ENCODE measurements around the gene RSU1. TPM values are rescaled to one million over a fixed set of nuclear protein-coding genes. Genes with fewer than 3 reads are reported as not detected.

The RSU1 gene
- total and polyA plus RNA-seq, 10 of the 15 experiments (the other 5 are each of a cell fraction or from before 2014, with no cell fraction given), result 49.2 to 139 (median 81.3) TPM

DNA sequence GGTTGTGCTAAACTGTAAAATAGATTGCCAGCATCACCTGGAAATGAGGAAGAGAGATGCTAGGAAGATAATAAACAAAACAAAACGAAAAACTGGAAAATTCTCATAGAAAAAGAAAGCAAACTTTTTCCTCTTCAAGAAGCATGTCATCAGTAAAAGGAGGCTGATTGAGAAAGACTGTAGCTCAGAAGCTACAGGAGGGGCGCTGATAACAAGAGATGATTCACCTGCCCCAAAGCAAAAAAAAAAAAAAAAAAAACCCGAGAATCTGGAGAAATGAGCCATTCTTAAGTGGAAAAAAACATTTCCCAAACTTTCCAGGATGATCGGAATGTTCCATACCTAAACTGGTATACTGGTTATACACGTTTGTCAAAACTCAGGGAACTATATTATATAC lies 165.1 kb downstream of the RSU1 start:
- H3K4me2 ChIP-seq (ENCODE audit: control insufficient read depth, insufficient read depth), result no peak overlapping the region
- SMC1A ChIA-PET (ENCODE audit: uncharacterized antibody, unreplicated experiment), result no interaction called here
- RAD21 ChIA-PET (ENCODE audit: unreplicated experiment), result no interaction called here

More for the DNA sequence above, 165.1 kb downstream of the RSU1 start:
- ChIA-PET CTCF (no interaction called here), POLR2A (no interaction called here)
- no peak for TF ChIP-seq TCF3 (IDR thresholded peaks at IDR 0.05; ENCODE audit: borderline replicate concordance, insufficient read depth, low read depth, low read length)
- TF ChIP-seq TBL1XR1 (IDR thresholded peaks at IDR 0.05; ENCODE audit: low read depth, low read length), result no peak
- no peak for TF ChIP-seq MTA2 (IDR thresholded peaks at IDR 0.05; ENCODE audit: low read depth)
- TF ChIP-seq POLR2A (IDR thresholded peaks at IDR 0.05; ENCODE audit: low read depth, low read length), result no peak
- no peak for TF ChIP-seq NFYA (IDR thresholded peaks at IDR 0.05; ENCODE audit: borderline replicate concordance, low read depth, low read length)
- no peak for TF ChIP-seq NFXL1 (IDR thresholded peaks at IDR 0.05; ENCODE audit: borderline replicate concordance)
- no peak for TF ChIP-seq NR2C2 (IDR thresholded peaks at IDR 0.05; ENCODE audit: borderline replicate concordance, control insufficient read depth, insufficient read length, low read depth)
- no peak for TF ChIP-seq CEBPB (IDR thresholded peaks at IDR 0.05; ENCODE audit: borderline replicate concordance in 1 of 2, low read depth in 2 of 2, low read length in 2 of 2)
- TF ChIP-seq REST (IDR thresholded peaks at IDR 0.05; ENCODE audit: low read depth, low read length), result no peak
- TF ChIP-seq JUND (IDR thresholded peaks at IDR 0.05; ENCODE audit: low read depth, low read length), result no peak
- no peak for TF ChIP-seq FOS (IDR thresholded peaks at IDR 0.05; ENCODE audit: borderline replicate concordance, extremely low read depth, insufficient read length)
- no peak for TF ChIP-seq CEBPZ (IDR thresholded peaks at IDR 0.05; ENCODE audit: low read depth, low read length)
- no peak for TF ChIP-seq HDAC6 (IDR thresholded peaks at IDR 0.05; ENCODE audit: unreplicated experiment)
- no peak for TF ChIP-seq MEF2A (IDR thresholded peaks at IDR 0.05; ENCODE audit: insufficient read depth, low read depth, low read length)
- intact Hi-C loops (cut with micrococcal nuclease; ENCODE audit: unreplicated experiment), result no loop called here
- Histone ChIP-seq H3K27ac (ENCODE audit: control insufficient read depth, insufficient read depth) (no peak overlapping the region; the same call in 1 of the 2 replicates), H3K79me2 (ENCODE audit: control insufficient read depth, insufficient read depth, low read length) (no peaks in the 10 kb centered on the region), H3K4me3 (no peak overlapping the region), H3K9ac (ENCODE audit: control insufficient read depth, insufficient read depth, low read length) (no peak overlapping the region), H2AFZ (ENCODE audit: control insufficient read depth, low read depth, low read length) (no peak overlapping the region), H3K27me3 (replicated peaks in 1 of 2; ENCODE audit: control insufficient read depth in 2 of 2, insufficient read depth in 2 of 2, low read length in 1 of 2) (no peaks in the 10 kb centered on the region), H4K20me1 (ENCODE audit: control insufficient read depth, insufficient read depth) (no peaks in the 10 kb centered on the region), H3K36me3 (ENCODE audit: control insufficient read depth in 2 of 2, insufficient read depth in 2 of 2, low read length in 1 of 2) (no peaks in the 10 kb centered on the region), H3K9me3 (replicated peaks; ENCODE audit: control insufficient read depth, insufficient read depth, low read length) (no peaks in the 10 kb centered on the region), H3K4me1 (ENCODE audit: control insufficient read depth, insufficient read depth, low read length) (peaks cover 5% of the 10 kb centered on the region; the same call in 1 of the 2 replicates)
- ATAC-seq (no peak), DNase-seq (ENCODE audit: low read depth, low spot score) (no peak), FAIRE-seq (no peak)
- no TSS peak for BruUV-seq (replicated peaks)
- WGBS (ENCODE audit: insufficient coverage, insufficient replicate concordance, low lambda C conversion rate, missing lambda C conversion rate), result 96% methylated on average over 3 of the region's 5 CpGs
- in situ Hi-C loops (cut with MboI), result no loop called here
